Skin epidermis (tissue), 12 donors: ENCODE data around the gene SYT11.
"Not testable (repeated sequence)": the region's sequence is repeated elsewhere in the genome, so short reads cannot be mapped to it uniquely, and the experiment has no call there.

Experiments used
- H3K27ac ChIP-seq, 21 experiments: fragments of 200-600 bp; sonication (generic) in 11 of 21; one replicate each; pipeline ENCODE4 v1.5.0; 2020; ENCODE audit warnings: mild to moderate bottlenecking in 3 of 21, inconsistent platforms in 2 of 21, moderate library complexity in 2 of 21
- H3K4me3 ChIP-seq, 7 experiments: fragments of 200-600 bp; sonication (generic) in 2 of 7; one replicate each; pipeline ENCODE4 v1.5.0; 2020; ENCODE audit warnings: inconsistent platforms in 2 of 7, mild to moderate bottlenecking in 2 of 7, moderate library complexity in 1 of 7

Gene SYT11

GRCh38 chr1:155859234-155859829, at the start of gene SYT11:
SYT11 (plus strand) TSS chr1:155859567; CDS start chr1:155859762, 195 bp downstream.
- peak within 1 kb of the TSS in 20 of 21 experiments; percentile 38 to 86 (median 74) for H3K27ac ChIP-seq
- H3K4me3 ChIP-seq: peak within 1 kb of the TSS; percentile 26 to 41 (median 35)

- Histone ChIP-seq H3K27ac (no peak overlapping the region), H3K4me3 (no peak overlapping the region)
These were observed 46.5 kb upstream of the SYT11 start for GRCh38 chr1:155812878-155813277.

GRCh38 chr1:155813672-155814071, 45.7 kb upstream of the SYT11 start:
- Histone ChIP-seq H3K4me3 (no peak overlapping the region), H3K27ac (no peak overlapping the region)

GRCh38 chr1:155816351-155816750, 43.0 kb upstream of the SYT11 start:
- Histone ChIP-seq H3K4me3 (no peak overlapping the region), H3K27ac (no peak overlapping the region)

GRCh38 chr1:155827450-155827849, 31.9 kb upstream of the SYT11 start:
- no peak overlapping the region for H3K4me3 ChIP-seq
- no peak overlapping the region for H3K27ac ChIP-seq

- H3K4me3 ChIP-seq: no peak overlapping the region
- no peak overlapping the region for H3K27ac ChIP-seq
These were observed 27.9 kb upstream of the SYT11 start for GRCh38 chr1:155831279-155831976.

GRCh38 chr1:155833665-155834295, 25.6 kb upstream of the SYT11 start:
- Histone ChIP-seq H3K4me3 (no peak overlapping the region), H3K27ac (no peak overlapping the region)

- no peak overlapping the region for H3K4me3 ChIP-seq
These were observed 25.0 kb upstream of the SYT11 start for GRCh38 chr1:155834296-155834926.

GRCh38 chr1:155834927-155835399, 24.4 kb upstream of the SYT11 start:
- H3K4me3 ChIP-seq, H3K27ac ChIP-seq: not testable (repeated sequence)

More at GRCh38 chr1:155834296-155834926, 25.0 kb upstream of the SYT11 start:
- H3K27ac ChIP-seq: no peak overlapping the region

- Histone ChIP-seq H3K4me3 (no peak overlapping the region), H3K27ac (no peak overlapping the region)
These were observed 23.8 kb upstream of the SYT11 start for GRCh38 chr1:155835548-155835947.

GRCh38 chr1:155840386-155840785, 19.0 kb upstream of the SYT11 start:
- Histone ChIP-seq H3K4me3 (no peak overlapping the region), H3K27ac (no peak overlapping the region)

- H3K4me3 ChIP-seq: no peak overlapping the region
- no peak overlapping the region for H3K27ac ChIP-seq
These were observed 14.4 kb upstream of the SYT11 start for GRCh38 chr1:155844860-155845421.

- Histone ChIP-seq H3K4me3 (no peak overlapping the region), H3K27ac (no peak overlapping the region)
These were observed 11.4 kb upstream of the SYT11 start for GRCh38 chr1:155847823-155848529.

GRCh38 chr1:155850345-155850744, 9.0 kb upstream of the SYT11 start:
- Histone ChIP-seq H3K4me3 (no peak overlapping the region), H3K27ac (no peak overlapping the region)

- peak overlapping the region; percentile 66 to 88 (median 79) for H3K4me3 ChIP-seq
- peak overlapping the region; percentile 56 to 96 (median 87) for H3K27ac ChIP-seq
These were observed 3.0 kb upstream of the SYT11 start for GRCh38 chr1:155856257-155856974.

GRCh38 chr1:155856975-155857930, 2.1 kb upstream of the SYT11 start, which contains the start of gene GON4L:
GON4L (minus strand) TSS chr1:155857214; CDS start chr1:155853780, 3,434 bp downstream.
- H3K27ac ChIP-seq: peak within 1 kb of the TSS; percentile 56 to 96 (median 87)
- peak within 1 kb of the TSS; percentile 66 to 88 (median 79) for H3K4me3 ChIP-seq

- H3K4me3 ChIP-seq: peak overlapping the region; percentile 26 to 41 (median 35)
- H3K27ac ChIP-seq: peak overlapping the region in 20 of 21 experiments; percentile 38 to 80 (median 66)
These were observed 550 bp upstream of the SYT11 start for GRCh38 chr1:155858800-155859233.
